Stimulated activated naive CD4-positive, alpha-beta T cell (primary cell): ENCODE data around the gene ABHD3.
A peak's percentile ranks its signal among the peaks of the same experiment; 100 is the strongest.
"Not testable (repeated sequence)": the region's sequence is repeated elsewhere in the genome, so short reads cannot be mapped to it uniquely, and the experiment has no call there.

ENCODE experiments used
- DNase-seq, 6 experiments: peaks; one replicate each; lab custom pipeline; 2025; lab: John Stamatoyannopoulos, UW

ABHD3 gene

GRCh38 chr18:21704603-21705364 is at the start of gene ABHD3:
Gene ABHD3, minus strand, starts transcription at chr18:21704774. Its CDS starts 109 bp downstream, at chr18:21704665.
- DNase-seq: peak; percentile 83 to 91 (median 88)

GRCh38 chr18:21747764-21748693 is 43.5 kb upstream of the ABHD3 start:
- no peak for DNase-seq

- no peak for DNase-seq
These were observed 42.7 kb upstream of the ABHD3 start for GRCh38 chr18:21747268-21747667.

- no peak for DNase-seq
These were observed 40.7 kb upstream of the ABHD3 start for GRCh38 chr18:21745231-21745630.

- DNase-seq: no peak
These were observed 38.7 kb upstream of the ABHD3 start for GRCh38 chr18:21743166-21743832.

- no peak for DNase-seq
These were observed 37.7 kb upstream of the ABHD3 start for GRCh38 chr18:21742315-21742687.

- peak in 4 of 6 experiments; percentile 6 to 34 (median 32) for DNase-seq
These were observed 37.2 kb upstream of the ABHD3 start for GRCh38 chr18:21741562-21742314.

- peak in 1 of 6 experiments; percentile 49 for DNase-seq
These were observed 36.7 kb upstream of the ABHD3 start for GRCh38 chr18:21741312-21741561.

- peak; percentile 95 to 98 (median 97) for DNase-seq
These were observed 36.2 kb upstream of the ABHD3 start, which contains the start of gene MIB1 for GRCh38 chr18:21740538-21741311. Gene MIB1, plus strand, starts transcription at chr18:21740792. Its CDS starts 792 bp downstream, at chr18:21741584.

- no peak for DNase-seq
These were observed 35.3 kb upstream of the ABHD3 start for GRCh38 chr18:21739604-21740537.

- DNase-seq: not testable (repeated sequence)
These were observed 32.4 kb upstream of the ABHD3 start for GRCh38 chr18:21736926-21737325.

GRCh38 chr18:21735452-21736015 is 31.0 kb upstream of the ABHD3 start:
- peak in 3 of 6 experiments; percentile 1 to 13 (median 4) for DNase-seq

GRCh38 chr18:21733011-21733410 is 28.4 kb upstream of the ABHD3 start:
- no peak for DNase-seq

GRCh38 chr18:21727702-21728101 is 23.1 kb upstream of the ABHD3 start:
- no peak for DNase-seq

- DNase-seq: no peak
These were observed 20.6 kb upstream of the ABHD3 start for GRCh38 chr18:21725201-21725600.

- no peak for DNase-seq
These were observed 18.1 kb upstream of the ABHD3 start for GRCh38 chr18:21722687-21723086.

GRCh38 chr18:21714474-21714873 is 9.9 kb upstream of the ABHD3 start:
- no peak for DNase-seq

- not testable (repeated sequence) for DNase-seq
These were observed 2.6 kb upstream of the ABHD3 start for GRCh38 chr18:21707130-21707529.

- no peak for DNase-seq
These were observed 1.9 kb upstream of the ABHD3 start for GRCh38 chr18:21706386-21706865.
